GM23338 (cell line): ENCODE data around the gene AFAP1.

Experiments
- CREB1 ChIP-seq: fragments of 250-450 bp; sonication (Bioruptor Pico); IDR thresholded peaks from 2 replicates; pipeline ENCODE4 v1.5.0; 2020; ENCODE audit warnings: low read depth, mild to moderate bottlenecking, moderate library complexity
- EZH2 ChIP-seq: fragments of 200-600 bp; sonication (generic); IDR thresholded peaks from one replicate; pipeline ENCODE4 v1.8.0; 2017; ENCODE audit warnings: antibody characterized with exemption, mild to moderate bottlenecking, low read depth; ENCODE audit not compliant: unreplicated experiment
- EZH2phosphoT487 ChIP-seq: fragments of 200-600 bp; sonication (generic); IDR thresholded peaks from one replicate; pipeline ENCODE4 v1.8.1; 2018; ENCODE audit warnings: antibody characterized with exemption; ENCODE audit not compliant: unreplicated experiment
- JUNB ChIP-seq: IDR thresholded peaks from one replicate; pipeline ENCODE4 v1.6.1; 2016; ENCODE audit warnings: antibody characterized with exemption; ENCODE audit not compliant: unreplicated experiment
- NANOG ChIP-seq: IDR thresholded peaks from 2 replicates; pipeline ENCODE4 v1.6.1; 2016; ENCODE audit warnings: antibody characterized with exemption, borderline replicate concordance
- POLR2AphosphoS5 ChIP-seq: IDR thresholded peaks from 2 replicates; pipeline ENCODE4 v1.6.1; 2016; ENCODE audit warnings: antibody characterized with exemption, low read depth
- STAT1 ChIP-seq: IDR thresholded peaks from one replicate; pipeline ENCODE4 v1.6.1; 2016; ENCODE audit warnings: antibody characterized with exemption; ENCODE audit not compliant: unreplicated experiment
- ZNF114 ChIP-seq: fragments of 250-450 bp; sonication (Bioruptor Pico); IDR thresholded peaks from 2 replicates; pipeline ENCODE4 v1.5.0; 2020; ENCODE audit warnings: mild to moderate bottlenecking, moderate library complexity
- ZNF331 ChIP-seq: fragments of 250-450 bp; sonication (Bioruptor Pico); IDR thresholded peaks from 2 replicates; pipeline ENCODE4 v1.5.0; 2020; ENCODE audit warnings: low read depth, mild to moderate bottlenecking, moderate library complexity
- TF ChIP-seq, protein P1 (sequence below): IDR thresholded peaks from one replicate; pipeline ENCODE4 v1.6.1; 2018; ENCODE audit warnings: antibody characterized with exemption; ENCODE audit not compliant: unreplicated experiment
- TF ChIP-seq, protein P2 (sequence below), 2 experiments: fragments of 200-600 bp in 1 of 2; sonication (generic) in 1 of 2; conservative IDR thresholded peaks; 2 replicates each; pipeline versions ENCODE4 v1.5.1 to v1.6.1; 2016 to 2017; ENCODE audit warnings: antibody characterized with exemption in 2 of 2, low read depth in 2 of 2, mild to moderate bottlenecking in 2 of 2, moderate library complexity in 1 of 2
- TF ChIP-seq, protein P3 (sequence below): IDR thresholded peaks from 2 replicates; pipeline ENCODE4 v1.6.1; 2016; ENCODE audit warnings: antibody characterized with exemption
- TF ChIP-seq, protein P4 (sequence below): fragments of 250-450 bp; sonication (Bioruptor Pico); IDR thresholded peaks from 2 replicates; pipeline ENCODE4 v1.5.0; 2020; ENCODE audit warnings: mild to moderate bottlenecking, moderate library complexity

DNA sequence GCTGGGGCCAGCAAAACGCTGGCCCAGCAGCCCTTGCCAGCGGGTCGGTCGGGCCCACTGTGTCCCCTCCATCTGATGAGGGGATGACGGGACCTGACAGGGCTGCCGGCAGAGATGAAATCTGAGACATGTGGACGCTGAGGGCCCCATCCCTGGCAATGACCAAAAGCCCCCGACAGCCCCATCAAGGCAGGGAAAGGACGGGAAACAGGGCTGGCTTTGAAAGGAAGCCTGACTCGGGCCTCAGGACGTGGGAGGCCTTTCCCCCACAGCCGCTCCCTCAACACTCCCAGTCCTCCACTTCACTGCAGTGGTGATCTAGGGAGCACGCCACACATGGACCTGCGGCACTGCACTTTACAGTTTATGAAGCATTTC lies 202.4 kb downstream of the AFAP1 start:
- TF ChIP-seq, protein P1, sequence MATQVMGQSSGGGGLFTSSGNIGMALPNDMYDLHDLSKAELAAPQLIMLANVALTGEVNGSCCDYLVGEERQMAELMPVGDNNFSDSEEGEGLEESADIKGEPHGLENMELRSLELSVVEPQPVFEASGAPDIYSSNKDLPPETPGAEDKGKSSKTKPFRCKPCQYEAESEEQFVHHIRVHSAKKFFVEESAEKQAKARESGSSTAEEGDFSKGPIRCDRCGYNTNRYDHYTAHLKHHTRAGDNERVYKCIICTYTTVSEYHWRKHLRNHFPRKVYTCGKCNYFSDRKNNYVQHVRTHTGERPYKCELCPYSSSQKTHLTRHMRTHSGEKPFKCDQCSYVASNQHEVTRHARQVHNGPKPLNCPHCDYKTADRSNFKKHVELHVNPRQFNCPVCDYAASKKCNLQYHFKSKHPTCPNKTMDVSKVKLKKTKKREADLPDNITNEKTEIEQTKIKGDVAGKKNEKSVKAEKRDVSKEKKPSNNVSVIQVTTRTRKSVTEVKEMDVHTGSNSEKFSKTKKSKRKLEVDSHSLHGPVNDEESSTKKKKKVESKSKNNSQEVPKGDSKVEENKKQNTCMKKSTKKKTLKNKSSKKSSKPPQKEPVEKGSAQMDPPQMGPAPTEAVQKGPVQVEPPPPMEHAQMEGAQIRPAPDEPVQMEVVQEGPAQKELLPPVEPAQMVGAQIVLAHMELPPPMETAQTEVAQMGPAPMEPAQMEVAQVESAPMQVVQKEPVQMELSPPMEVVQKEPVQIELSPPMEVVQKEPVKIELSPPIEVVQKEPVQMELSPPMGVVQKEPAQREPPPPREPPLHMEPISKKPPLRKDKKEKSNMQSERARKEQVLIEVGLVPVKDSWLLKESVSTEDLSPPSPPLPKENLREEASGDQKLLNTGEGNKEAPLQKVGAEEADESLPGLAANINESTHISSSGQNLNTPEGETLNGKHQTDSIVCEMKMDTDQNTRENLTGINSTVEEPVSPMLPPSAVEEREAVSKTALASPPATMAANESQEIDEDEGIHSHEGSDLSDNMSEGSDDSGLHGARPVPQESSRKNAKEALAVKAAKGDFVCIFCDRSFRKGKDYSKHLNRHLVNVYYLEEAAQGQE, result no peak
- no peak for TF ChIP-seq JUNB
- TF ChIP-seq, protein P2, sequence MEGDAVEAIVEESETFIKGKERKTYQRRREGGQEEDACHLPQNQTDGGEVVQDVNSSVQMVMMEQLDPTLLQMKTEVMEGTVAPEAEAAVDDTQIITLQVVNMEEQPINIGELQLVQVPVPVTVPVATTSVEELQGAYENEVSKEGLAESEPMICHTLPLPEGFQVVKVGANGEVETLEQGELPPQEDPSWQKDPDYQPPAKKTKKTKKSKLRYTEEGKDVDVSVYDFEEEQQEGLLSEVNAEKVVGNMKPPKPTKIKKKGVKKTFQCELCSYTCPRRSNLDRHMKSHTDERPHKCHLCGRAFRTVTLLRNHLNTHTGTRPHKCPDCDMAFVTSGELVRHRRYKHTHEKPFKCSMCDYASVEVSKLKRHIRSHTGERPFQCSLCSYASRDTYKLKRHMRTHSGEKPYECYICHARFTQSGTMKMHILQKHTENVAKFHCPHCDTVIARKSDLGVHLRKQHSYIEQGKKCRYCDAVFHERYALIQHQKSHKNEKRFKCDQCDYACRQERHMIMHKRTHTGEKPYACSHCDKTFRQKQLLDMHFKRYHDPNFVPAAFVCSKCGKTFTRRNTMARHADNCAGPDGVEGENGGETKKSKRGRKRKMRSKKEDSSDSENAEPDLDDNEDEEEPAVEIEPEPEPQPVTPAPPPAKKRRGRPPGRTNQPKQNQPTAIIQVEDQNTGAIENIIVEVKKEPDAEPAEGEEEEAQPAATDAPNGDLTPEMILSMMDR (conservative IDR thresholded peaks at IDR 0.05; ENCODE audit: low read depth in 2 of 2), result no peak
- no peak for TF ChIP-seq NANOG
- TF ChIP-seq EZH2, result no peak
- TF ChIP-seq EZH2phosphoT487, result no peak
- TF ChIP-seq STAT1, result no peak
- no peak for TF ChIP-seq POLR2AphosphoS5
- no peak for TF ChIP-seq ZNF114
- TF ChIP-seq CREB1 (CRISPR knock-in tag), result no peak
- no peak for TF ChIP-seq ZNF331
- TF ChIP-seq, protein P3, sequence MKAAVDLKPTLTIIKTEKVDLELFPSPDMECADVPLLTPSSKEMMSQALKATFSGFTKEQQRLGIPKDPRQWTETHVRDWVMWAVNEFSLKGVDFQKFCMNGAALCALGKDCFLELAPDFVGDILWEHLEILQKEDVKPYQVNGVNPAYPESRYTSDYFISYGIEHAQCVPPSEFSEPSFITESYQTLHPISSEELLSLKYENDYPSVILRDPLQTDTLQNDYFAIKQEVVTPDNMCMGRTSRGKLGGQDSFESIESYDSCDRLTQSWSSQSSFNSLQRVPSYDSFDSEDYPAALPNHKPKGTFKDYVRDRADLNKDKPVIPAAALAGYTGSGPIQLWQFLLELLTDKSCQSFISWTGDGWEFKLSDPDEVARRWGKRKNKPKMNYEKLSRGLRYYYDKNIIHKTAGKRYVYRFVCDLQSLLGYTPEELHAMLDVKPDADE, result no peak
- TF ChIP-seq, protein P4, sequence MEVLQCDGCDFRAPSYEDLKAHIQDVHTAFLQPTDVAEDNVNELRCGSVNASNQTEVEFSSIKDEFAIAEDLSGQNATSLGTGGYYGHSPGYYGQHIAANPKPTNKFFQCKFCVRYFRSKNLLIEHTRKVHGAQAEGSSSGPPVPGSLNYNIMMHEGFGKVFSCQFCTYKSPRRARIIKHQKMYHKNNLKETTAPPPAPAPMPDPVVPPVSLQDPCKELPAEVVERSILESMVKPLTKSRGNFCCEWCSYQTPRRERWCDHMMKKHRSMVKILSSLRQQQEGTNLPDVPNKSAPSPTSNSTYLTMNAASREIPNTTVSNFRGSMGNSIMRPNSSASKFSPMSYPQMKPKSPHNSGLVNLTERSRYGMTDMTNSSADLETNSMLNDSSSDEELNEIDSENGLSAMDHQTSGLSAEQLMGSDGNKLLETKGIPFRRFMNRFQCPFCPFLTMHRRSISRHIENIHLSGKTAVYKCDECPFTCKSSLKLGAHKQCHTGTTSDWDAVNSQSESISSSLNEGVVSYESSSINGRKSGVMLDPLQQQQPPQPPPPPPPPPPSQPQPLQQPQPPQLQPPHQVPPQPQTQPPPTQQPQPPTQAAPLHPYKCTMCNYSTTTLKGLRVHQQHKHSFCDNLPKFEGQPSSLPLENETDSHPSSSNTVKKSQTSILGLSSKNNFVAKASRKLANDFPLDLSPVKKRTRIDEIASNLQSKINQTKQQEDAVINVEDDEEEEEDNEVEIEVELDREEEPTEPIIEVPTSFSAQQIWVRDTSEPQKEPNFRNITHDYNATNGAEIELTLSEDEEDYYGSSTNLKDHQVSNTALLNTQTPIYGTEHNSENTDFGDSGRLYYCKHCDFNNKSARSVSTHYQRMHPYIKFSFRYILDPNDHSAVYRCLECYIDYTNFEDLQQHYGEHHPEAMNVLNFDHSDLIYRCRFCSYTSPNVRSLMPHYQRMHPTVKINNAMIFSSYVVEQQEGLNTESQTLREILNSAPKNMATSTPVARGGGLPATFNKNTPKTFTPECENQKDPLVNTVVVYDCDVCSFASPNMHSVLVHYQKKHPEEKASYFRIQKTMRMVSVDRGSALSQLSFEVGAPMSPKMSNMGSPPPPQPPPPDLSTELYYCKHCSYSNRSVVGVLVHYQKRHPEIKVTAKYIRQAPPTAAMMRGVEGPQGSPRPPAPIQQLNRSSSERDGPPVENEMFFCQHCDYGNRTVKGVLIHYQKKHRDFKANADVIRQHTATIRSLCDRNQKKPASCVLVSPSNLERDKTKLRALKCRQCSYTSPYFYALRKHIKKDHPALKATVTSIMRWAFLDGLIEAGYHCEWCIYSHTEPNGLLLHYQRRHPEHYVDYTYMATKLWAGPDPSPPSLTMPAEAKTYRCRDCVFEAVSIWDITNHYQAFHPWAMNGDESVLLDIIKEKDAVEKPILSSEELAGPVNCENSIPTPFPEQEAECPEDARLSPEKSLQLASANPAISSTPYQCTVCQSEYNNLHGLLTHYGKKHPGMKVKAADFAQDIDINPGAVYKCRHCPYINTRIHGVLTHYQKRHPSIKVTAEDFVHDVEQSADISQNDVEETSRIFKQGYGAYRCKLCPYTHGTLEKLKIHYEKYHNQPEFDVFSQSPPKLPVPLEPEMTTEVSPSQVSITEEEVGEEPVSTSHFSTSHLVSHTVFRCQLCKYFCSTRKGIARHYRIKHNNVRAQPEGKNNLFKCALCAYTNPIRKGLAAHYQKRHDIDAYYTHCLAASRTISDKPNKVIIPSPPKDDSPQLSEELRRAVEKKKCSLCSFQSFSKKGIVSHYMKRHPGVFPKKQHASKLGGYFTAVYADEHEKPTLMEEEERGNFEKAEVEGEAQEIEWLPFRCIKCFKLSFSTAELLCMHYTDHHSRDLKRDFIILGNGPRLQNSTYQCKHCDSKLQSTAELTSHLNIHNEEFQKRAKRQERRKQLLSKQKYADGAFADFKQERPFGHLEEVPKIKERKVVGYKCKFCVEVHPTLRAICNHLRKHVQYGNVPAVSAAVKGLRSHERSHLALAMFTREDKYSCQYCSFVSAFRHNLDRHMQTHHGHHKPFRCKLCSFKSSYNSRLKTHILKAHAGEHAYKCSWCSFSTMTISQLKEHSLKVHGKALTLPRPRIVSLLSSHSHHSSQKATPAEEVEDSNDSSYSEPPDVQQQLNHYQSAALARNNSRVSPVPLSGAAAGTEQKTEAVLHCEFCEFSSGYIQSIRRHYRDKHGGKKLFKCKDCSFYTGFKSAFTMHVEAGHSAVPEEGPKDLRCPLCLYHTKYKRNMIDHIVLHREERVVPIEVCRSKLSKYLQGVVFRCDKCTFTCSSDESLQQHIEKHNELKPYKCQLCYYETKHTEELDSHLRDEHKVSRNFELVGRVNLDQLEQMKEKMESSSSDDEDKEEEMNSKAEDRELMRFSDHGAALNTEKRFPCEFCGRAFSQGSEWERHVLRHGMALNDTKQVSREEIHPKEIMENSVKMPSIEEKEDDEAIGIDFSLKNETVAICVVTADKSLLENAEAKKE (CRISPR knock-in tag), result no peak
